ENCODE results near the gene TPPP3. TPM values are rescaled to one million over a fixed set of nuclear protein-coding genes. Genes with fewer than 3 reads are reported as not detected.

TPPP3 gene
- total RNA-seq, 2 donors from 2014 or later, result 0.64 to 0.73 TPM

GRCh38 chr16:67430977-67431774 is 37.9 kb upstream of the TPPP3 start, which contains the start of gene HSD11B2:
TSS of gene HSD11B2 (plus strand) at chr16:67431121. CDS start at chr16:67431249, 128 bp downstream.
- Histone ChIP-seq H3K4me1 (ENCODE audit: control insufficient read depth, insufficient read depth, low read length) (peaks cover 3% of the 10 kb centered on the region), H3K9me3 (ENCODE audit: control insufficient read depth, low read length) (no peaks in the 10 kb centered on the region), H3K27ac (ENCODE audit: low read depth, low read length) (peak within 1 kb of the TSS; percentile 83), H3K27me3 (ENCODE audit: control insufficient read depth, insufficient read depth, low read length, poor library complexity, severe bottlenecking) (peaks cover 24% of the 10 kb centered on the region), H3K36me3 (ENCODE audit: control insufficient read depth, insufficient read depth, low read length) (no peaks in the 10 kb centered on the region), H3K4me3 (ENCODE audit: low read length) (peak within 1 kb of the TSS; percentile 85), H3K9ac (ENCODE audit: extremely low read depth, low read length, poor library complexity, severe bottlenecking) (peak within 1 kb of the TSS; percentile 69)
- Mint-ChIP-seq H3K4me1 (peaks cover 26% of the 10 kb centered on the region), H3K27me3 (ENCODE audit: insufficient read depth) (peaks cover 33% of the 10 kb centered on the region), H3K4me3 (peak within 1 kb of the TSS; percentile 63), H3K27ac (no peak within 1 kb of the TSS), H3K36me3 (ENCODE audit: low read depth) (no peaks in the 10 kb centered on the region), H3K9me3 (no peaks in the 10 kb centered on the region)
- DNase-seq, result peak; percentile 90
- 1 to 7% methylated on average over 3 to 78 of the region's 87 CpGs for WGBS, 2 experiments (ENCODE audit: insufficient coverage in 1 of 2, insufficient read length in 1 of 2)
- peak; percentile 17 for TF ChIP-seq CTCF (conservative IDR thresholded peaks at IDR 0.05)

DNA sequence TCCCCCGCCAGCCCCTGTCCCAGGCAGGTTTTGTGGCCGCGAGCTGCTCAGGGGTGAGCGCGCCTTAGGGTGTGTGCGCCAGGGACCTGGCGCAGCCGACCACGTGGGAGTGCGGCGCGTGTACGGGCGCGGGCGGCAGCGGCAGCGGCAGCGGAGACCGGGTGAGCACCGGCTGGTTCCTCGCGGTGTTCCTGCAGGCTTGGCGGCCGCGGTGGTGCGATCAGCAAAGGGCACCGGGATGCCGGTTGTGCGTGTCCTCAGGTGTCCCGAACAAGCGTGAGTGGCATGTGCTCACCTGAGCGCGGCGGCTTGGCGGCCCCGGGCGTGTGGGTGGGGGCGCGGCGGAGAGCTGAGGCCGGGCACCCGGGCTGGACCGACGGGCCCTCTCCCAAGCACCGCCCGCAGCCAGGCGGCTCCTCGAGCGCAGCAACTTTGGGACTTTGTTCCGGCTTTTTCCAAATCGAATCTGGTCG is 37.2 kb upstream of the TPPP3 start:
- no peaks in the 10 kb centered on the region for H3K9me3 Mint-ChIP-seq
- WGBS, 2 experiments (ENCODE audit: insufficient coverage in 1 of 2, insufficient read length in 1 of 2), result 0 to 3% methylated on average over 12 to 53 of the region's 53 CpGs
- H3K27me3 Mint-ChIP-seq (ENCODE audit: insufficient read depth), result peaks cover 33% of the 10 kb centered on the region
- Histone ChIP-seq H3K36me3 (ENCODE audit: control insufficient read depth, insufficient read depth, low read length) (no peaks in the 10 kb centered on the region), H3K27ac (ENCODE audit: low read depth, low read length) (no peak overlapping the region), H3K4me3 (ENCODE audit: low read length) (peak overlapping the region; percentile 56), H3K27me3 (ENCODE audit: control insufficient read depth, insufficient read depth, low read length, poor library complexity, severe bottlenecking) (peaks cover 24% of the 10 kb centered on the region), H3K9ac (ENCODE audit: extremely low read depth, low read length, poor library complexity, severe bottlenecking) (peak overlapping the region; percentile 15), H3K4me1 (ENCODE audit: control insufficient read depth, insufficient read depth, low read length) (peaks cover 6% of the 10 kb centered on the region), H3K9me3 (ENCODE audit: control insufficient read depth, low read length) (no peaks in the 10 kb centered on the region)
- no peak for DNase-seq
- no peak overlapping the region for H3K27ac Mint-ChIP-seq
- no peaks in the 10 kb centered on the region for H3K36me3 Mint-ChIP-seq (ENCODE audit: low read depth)
- peak overlapping the region; percentile 59 for H3K4me3 Mint-ChIP-seq
- no peak for TF ChIP-seq CTCF (conservative IDR thresholded peaks at IDR 0.05)
- peaks cover 29% of the 10 kb centered on the region for H3K4me1 Mint-ChIP-seq

- H3K4me3 Mint-ChIP-seq, result peak overlapping the region; percentile 59
- H3K36me3 Mint-ChIP-seq (ENCODE audit: low read depth), result no peaks in the 10 kb centered on the region
- Histone ChIP-seq H3K27me3 (ENCODE audit: control insufficient read depth, insufficient read depth, low read length, poor library complexity, severe bottlenecking) (peaks cover 24% of the 10 kb centered on the region), H3K4me1 (ENCODE audit: control insufficient read depth, insufficient read depth, low read length) (peaks cover 7% of the 10 kb centered on the region), H3K27ac (ENCODE audit: low read depth, low read length) (no peak overlapping the region), H3K4me3 (ENCODE audit: low read length) (peak overlapping the region; percentile 56), H3K9me3 (ENCODE audit: control insufficient read depth, low read length) (no peaks in the 10 kb centered on the region), H3K9ac (ENCODE audit: extremely low read depth, low read length, poor library complexity, severe bottlenecking) (peak overlapping the region; percentile 15), H3K36me3 (ENCODE audit: control insufficient read depth, insufficient read depth, low read length) (no peaks in the 10 kb centered on the region)
- H3K9me3 Mint-ChIP-seq, result no peaks in the 10 kb centered on the region
- H3K27ac Mint-ChIP-seq, result no peak overlapping the region
- no peak for DNase-seq
- peaks cover 35% of the 10 kb centered on the region for H3K4me1 Mint-ChIP-seq
- H3K27me3 Mint-ChIP-seq (ENCODE audit: insufficient read depth), result peaks cover 33% of the 10 kb centered on the region
- no peak for TF ChIP-seq CTCF (conservative IDR thresholded peaks at IDR 0.05)
- 43 to 72% methylated on average over 3 to 13 of the region's 13 CpGs for WGBS, 2 experiments (ENCODE audit: insufficient coverage in 1 of 2, insufficient read length in 1 of 2)
These were observed 36.7 kb upstream of the TPPP3 start for GRCh38 chr16:67429799-67430503.

Measured in endodermal cell (in vitro differentiated cells).